Tibial nerve (tissue), 4 donors: Measurements from ENCODE around the gene ROCK2.

Experiments used
- EP300 ChIP-seq, 2 donors: sonication (generic); formaldehyde crosslinking; IDR thresholded peaks; one replicate each; pipeline ENCODE4 v1.6.1; 2017; ENCODE audit warnings: antibody characterized with exemption in 2 of 2, mild to moderate bottlenecking in 1 of 2
- POLR2A ChIP-seq, 2 donors: fragments of 450-650 bp; IDR thresholded peaks; one replicate each; pipeline ENCODE4 v1.6.1; 2017; ENCODE audit warnings: antibody characterized with exemption in 2 of 2, mild to moderate bottlenecking in 2 of 2, moderate library complexity in 2 of 2
- TF ChIP-seq, protein P1 (sequence below), 5 experiments: fragments of 200-600 bp in 3 of 5; fragments of 450-650 bp in 2 of 5; sonication (generic) in 3 of 5; IDR thresholded peaks; one replicate each; pipeline ENCODE4 v1.5.1; 2016 to 2019; ENCODE audit warnings: antibody characterized with exemption in 5 of 5, mild to moderate bottlenecking in 3 of 5, moderate library complexity in 2 of 5

DNA sequence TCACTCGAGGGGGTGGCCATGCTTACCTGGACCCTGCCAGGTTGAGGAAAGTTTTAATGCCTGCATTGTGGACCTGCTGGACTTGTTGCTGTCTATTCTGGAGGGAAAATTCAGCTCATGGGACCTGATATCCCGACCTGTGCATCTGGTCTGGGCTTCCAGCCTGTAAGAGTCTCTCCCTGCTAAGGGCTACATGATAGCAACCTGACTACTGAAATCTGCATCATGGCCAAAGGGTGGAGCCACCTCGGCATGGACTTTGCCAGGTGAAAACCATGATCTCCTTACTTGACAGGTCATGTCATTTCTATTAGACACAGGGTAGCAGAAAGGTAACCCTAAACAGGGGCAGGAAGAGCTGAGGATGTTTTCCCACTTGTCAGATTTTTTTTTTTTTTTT is 202.1 kb downstream of the ROCK2 start:
- TF ChIP-seq, protein P1, sequence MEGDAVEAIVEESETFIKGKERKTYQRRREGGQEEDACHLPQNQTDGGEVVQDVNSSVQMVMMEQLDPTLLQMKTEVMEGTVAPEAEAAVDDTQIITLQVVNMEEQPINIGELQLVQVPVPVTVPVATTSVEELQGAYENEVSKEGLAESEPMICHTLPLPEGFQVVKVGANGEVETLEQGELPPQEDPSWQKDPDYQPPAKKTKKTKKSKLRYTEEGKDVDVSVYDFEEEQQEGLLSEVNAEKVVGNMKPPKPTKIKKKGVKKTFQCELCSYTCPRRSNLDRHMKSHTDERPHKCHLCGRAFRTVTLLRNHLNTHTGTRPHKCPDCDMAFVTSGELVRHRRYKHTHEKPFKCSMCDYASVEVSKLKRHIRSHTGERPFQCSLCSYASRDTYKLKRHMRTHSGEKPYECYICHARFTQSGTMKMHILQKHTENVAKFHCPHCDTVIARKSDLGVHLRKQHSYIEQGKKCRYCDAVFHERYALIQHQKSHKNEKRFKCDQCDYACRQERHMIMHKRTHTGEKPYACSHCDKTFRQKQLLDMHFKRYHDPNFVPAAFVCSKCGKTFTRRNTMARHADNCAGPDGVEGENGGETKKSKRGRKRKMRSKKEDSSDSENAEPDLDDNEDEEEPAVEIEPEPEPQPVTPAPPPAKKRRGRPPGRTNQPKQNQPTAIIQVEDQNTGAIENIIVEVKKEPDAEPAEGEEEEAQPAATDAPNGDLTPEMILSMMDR (IDR thresholded peaks at IDR 0.05), result no peak
- TF ChIP-seq EP300 (IDR thresholded peaks at IDR 0.05), result no peak
- no peak for TF ChIP-seq POLR2A (IDR thresholded peaks at IDR 0.05)
